ENCODE results near the gene SEPHS1.
"Not testable (repeated sequence)": the region's sequence is repeated elsewhere in the genome, so short reads cannot be mapped to it uniquely, and the experiment has no call there.

Gene SEPHS1

DNA sequence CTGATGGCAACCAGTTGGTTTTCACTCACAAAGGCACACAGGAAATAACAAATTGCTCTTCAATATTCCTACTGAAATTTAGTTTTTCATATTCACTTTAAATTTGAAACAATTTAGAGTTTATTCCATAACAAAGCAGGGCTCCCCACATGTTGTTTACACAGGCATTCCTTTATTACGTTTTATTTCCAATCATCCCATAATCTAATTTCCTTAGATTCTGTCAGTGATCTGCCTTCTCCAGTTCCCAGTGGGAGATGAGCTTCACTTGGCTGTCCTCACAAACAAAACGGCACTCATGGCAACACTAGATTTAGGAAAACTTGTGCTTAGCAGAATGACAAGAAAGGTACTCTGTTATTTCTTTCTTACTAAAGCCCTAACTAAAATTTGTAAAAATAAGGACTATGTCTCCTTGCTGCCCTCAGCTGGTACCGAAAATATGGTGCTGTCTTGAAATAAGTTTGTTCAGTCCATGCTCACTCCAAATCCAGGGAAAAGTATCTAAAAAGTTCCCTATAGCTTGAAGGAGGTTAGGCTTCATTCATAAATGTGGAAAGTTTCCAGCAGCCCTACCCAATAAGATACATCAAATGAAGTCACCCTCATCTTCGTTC lies 71.2 kb downstream of the SEPHS1 start:
- no peak for DNase-seq

DNA sequence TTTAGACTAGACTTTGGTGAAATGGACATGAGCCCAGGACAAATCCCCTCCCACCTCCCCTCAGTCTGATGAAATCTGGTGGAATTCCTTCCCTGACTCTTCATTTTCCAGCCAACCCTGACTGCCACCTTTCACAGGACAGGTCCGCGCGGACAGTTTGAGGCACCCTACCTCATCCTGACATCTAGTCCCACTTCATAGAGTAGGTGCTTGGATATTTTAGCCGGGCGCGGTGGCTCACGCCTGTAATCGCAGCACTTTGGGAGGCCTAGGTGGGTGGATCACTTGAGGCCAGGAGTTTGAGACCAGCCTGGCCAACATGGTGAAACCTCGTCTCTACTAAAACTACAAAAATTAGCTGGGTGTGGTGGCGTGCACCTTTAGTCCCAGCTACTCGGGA lies 71.9 kb downstream of the SEPHS1 start:
- DNase-seq = not testable (repeated sequence)

DNA sequence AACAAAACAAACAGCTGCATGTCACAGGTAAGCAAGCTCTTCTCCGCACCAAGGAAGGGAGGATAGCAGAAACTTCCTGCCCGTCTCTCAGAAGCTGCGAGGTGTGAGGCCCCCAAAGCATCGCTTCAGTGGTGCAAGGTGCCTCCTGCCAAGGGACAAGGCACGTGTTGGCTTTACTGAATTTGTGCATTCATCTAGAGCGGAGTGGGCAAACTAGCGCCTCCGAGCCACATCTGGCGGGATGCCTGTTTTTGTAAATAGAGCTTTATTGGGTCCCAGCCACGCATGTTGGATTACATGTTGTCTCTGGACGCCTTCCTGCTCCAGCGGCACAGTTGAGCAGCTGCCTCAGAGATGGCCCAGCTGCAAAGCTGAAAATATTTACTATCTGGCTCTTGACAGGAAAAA lies 75.9 kb downstream of the SEPHS1 start:
- DNase-seq = peak; percentile 10

DNA sequence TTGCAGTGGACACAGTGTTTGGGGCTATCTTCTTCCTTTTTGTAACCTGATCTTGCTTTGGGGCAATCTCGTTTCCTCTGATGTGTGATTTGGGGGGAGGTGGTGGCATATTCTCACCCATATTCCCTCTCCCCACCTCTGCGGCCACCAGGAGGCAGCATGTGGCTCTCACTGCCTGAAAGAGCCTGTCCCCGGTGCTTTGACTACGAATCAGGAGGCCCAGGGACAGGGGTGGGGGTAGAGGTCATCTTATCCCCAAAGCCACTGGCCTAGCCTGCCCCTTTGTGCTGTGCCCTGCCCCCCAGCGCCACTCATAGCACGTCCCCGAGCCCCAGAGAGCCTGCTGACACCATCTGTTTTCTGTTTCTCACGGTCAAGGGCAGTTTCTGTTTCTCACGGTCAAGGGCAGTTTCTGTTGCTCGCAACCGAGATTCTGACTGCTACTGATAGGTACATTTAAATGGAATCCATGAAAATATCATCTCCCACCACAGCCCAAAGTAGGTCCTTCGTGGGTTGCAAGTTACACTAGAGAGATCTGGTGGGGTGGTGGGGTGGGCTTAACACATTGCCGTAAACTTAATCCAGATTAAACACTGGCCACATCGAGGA lies 76.4 kb downstream of the SEPHS1 start:
- DNase-seq = peak; percentile 4

DNA sequence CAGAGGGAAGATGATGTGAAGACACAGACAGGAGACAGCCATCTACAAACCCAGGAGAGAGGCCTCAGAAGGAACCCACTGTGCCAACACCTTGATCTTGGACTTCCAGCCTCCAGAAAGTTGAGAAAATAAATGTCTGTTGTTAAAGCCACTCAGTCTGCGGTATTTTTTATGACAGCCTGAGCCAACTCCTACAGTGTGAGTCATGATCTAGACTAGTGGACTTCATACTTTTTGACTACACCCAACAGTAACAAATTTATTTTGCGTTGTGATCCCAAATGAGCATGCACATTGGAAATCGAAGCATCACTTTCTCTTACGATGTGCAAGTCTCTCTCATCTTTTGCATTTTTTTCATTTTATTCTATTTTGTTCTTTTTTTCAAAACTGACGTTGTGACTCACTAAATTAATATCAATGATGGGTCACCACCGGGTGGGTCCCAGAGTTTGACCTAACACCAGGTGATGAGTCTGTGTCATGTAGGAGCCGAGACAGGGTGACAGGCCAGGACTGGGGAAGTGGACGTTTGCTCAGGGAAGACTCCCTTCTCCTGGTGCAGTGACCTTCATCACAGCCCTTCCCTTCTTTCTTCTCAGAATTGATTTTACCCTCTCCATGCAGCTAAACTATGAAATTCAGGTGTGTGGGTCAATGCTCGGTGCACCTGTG lies 77.1 kb downstream of the SEPHS1 start:
- DNase-seq = peak; percentile 5

DNA sequence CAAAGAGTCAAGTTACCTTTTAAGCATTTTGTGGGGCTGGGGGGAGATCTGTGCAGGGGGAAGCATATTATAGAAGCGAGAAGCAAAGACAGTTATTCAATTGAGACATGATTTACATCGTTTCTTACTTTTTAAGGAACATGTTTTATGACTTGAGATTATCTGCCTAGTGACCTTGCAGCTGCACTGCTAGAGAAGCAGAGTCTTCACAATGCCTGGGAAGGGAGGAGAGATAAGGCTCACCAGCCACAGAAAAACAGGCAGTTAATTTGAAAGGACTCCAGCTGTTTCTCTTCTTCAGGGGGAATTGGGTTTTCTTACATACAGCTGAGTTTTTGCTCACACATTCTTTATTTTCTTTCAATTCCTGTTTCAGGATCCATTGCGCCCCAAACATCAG lies 79.3 kb downstream of the SEPHS1 start:
- no peak for DNase-seq

DNA sequence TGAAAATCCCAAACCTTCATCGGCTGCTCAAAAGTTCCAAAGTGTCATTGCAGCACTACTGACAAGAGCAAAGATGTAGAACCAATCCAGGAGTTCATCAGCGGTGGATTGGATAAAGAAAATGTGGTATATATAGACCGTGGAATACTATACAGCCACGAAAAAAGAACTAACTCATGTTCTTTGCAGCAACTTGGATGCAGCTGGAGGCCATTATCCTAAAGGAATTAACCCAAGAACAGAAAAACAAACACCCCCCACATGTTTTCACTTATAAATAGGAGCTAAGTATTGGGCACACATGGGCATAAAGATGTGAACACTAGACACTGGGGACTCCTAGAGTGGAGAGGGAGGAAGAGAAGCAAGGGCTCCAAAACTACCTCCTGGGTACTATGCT lies 79.8 kb downstream of the SEPHS1 start:
- DNase-seq = no peak
